SK-N-MC (cell line): Measurements from ENCODE around the gene ATCAY.

Experiments used
- EZH2 ChIP-seq: fragments of 200-600 bp; sonication (generic); IDR thresholded peaks from one replicate; pipeline ENCODE4 v1.6.1; 2017; ENCODE audit warnings: antibody characterized with exemption
- FOXP2 ChIP-seq: optimal IDR thresholded peaks from 2 replicates; pipeline ENCODE3; 2011; ENCODE audit warnings: mild to moderate bottlenecking, moderate library complexity; ENCODE audit not compliant: insufficient read depth; ENCODE audit errors: extremely low read length, control extremely low read depth
- POLR2AphosphoS5 ChIP-seq: IDR thresholded peaks from 2 replicates; pipeline ENCODE4 v1.6.1; 2012; ENCODE audit warnings: mild to moderate bottlenecking, low read depth, low read length, borderline replicate concordance

DNA sequence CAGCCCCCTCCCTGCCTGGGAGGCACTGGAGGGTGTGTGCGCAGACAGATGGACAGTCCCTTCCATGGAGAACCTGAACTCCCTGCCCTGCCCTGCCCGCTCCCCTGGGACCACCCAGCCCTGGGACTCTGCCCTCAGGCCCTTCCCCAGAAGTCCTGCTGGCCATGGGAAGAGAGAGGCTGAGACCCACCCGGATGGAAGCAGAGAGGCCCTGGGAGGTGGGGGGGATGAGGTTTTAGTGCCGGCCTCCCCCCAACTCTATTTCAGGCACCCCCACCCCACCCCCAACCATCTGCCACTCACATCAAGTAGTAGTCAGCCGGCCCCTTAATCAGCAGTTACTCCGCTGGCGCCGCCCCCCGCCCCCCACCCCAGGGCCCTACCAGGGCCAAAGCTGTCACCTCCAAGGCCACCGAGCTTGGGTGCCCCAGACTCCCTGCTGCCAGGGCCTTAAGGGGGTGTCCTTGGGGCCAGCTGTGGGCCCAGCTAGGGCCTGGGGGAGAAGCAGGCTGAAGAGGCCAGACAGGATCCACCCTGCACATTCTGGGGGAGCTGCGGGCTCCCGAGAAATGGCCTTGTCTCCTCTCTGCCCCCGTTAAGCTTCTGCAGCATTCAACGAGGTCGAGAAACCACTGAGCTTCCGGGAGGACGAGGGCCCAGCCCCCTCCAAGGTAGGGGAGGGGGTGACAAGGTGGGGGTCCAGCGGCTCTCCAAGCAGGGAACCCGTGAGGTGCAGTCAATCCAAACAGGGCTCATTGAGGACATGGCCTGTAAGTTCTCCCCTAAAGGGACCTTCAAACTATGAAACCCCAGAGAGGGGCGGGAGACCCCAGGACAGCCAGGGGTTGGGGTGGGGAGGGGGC lies 69.7 kb downstream of the ATCAY start:
- TF ChIP-seq POLR2AphosphoS5 (no peak), EZH2 (no peak), FOXP2 (no peak)
